K562 (cell line): Measurements from ENCODE around the gene IL17RA.

Source experiments
- ELK3 ChIP-seq: fragments of 450-650 bp; formaldehyde crosslinking; IDR thresholded peaks from 2 replicates; pipeline ENCODE4 v1.4.0; 2020; ENCODE audit warnings: mild to moderate bottlenecking
- HSF4 ChIP-seq: fragments of 250-450 bp; sonication (Bioruptor Pico); IDR thresholded peaks from 2 replicates; pipeline ENCODE4 v2.1.2; 2022; ENCODE audit warnings: mild to moderate bottlenecking, moderate library complexity, borderline replicate concordance
- KLF13 ChIP-seq: fragments of 450-650 bp; IDR thresholded peaks from 2 replicates; pipeline ENCODE4 v1.6.1; 2016; ENCODE audit warnings: missing genetic modification characterization, low read depth, mild to moderate bottlenecking, missing compliant biosample characterization, moderate library complexity, borderline replicate concordance
- SRF ChIP-seq, 2 experiments: fragments of 250-450, 450-650 bp in 1 of 2; sonication (Bioruptor Pico) in 1 of 2; sonication (generic) in 1 of 2; formaldehyde crosslinking; IDR thresholded peaks; 2 replicates each; pipeline versions ENCODE4 v1.5.0 to v1.5.1; 2020 to 2022; ENCODE audit warnings: mild to moderate bottlenecking in 1 of 2, missing genetic modification reagents in 1 of 2
- ZNF24 ChIP-seq: fragments of 450-650 bp; IDR thresholded peaks from 2 replicates; pipeline ENCODE4 v1.6.1; 2016
- ZNF766 ChIP-seq: fragments of 200-800 bp; sonication (Bioruptor generic); conservative IDR thresholded peaks from 2 replicates; pipeline ENCODE4 v1.6.1; 2016; ENCODE audit warnings: missing genetic modification characterization, missing compliant biosample characterization
- TF ChIP-seq, protein P1 (sequence below), 3 experiments: IDR thresholded peaks in 2 of 3; conservative IDR thresholded peaks in 1 of 3; 2 replicates each; pipeline ENCODE4 v1.5.1; 2011 to 2012; ENCODE audit warnings: low read length in 3 of 3, mild to moderate bottlenecking in 3 of 3, control low read depth in 2 of 3, improper control_type of control experiment in 1 of 3, inconsistent platforms in 1 of 3, low read depth in 1 of 3, mixed read lengths in 1 of 3, moderate library complexity in 1 of 3; ENCODE audit not compliant: insufficient read depth in 2 of 3

GRCh38 chr22:17107547-17107810 lies 22.7 kb downstream of the IL17RA start:
- no peak for TF ChIP-seq SRF (CRISPR knock-in tag; IDR thresholded peaks at IDR 0.05)
- no peak for TF ChIP-seq HSF4 (CRISPR knock-in tag)
- TF ChIP-seq, protein P1, sequence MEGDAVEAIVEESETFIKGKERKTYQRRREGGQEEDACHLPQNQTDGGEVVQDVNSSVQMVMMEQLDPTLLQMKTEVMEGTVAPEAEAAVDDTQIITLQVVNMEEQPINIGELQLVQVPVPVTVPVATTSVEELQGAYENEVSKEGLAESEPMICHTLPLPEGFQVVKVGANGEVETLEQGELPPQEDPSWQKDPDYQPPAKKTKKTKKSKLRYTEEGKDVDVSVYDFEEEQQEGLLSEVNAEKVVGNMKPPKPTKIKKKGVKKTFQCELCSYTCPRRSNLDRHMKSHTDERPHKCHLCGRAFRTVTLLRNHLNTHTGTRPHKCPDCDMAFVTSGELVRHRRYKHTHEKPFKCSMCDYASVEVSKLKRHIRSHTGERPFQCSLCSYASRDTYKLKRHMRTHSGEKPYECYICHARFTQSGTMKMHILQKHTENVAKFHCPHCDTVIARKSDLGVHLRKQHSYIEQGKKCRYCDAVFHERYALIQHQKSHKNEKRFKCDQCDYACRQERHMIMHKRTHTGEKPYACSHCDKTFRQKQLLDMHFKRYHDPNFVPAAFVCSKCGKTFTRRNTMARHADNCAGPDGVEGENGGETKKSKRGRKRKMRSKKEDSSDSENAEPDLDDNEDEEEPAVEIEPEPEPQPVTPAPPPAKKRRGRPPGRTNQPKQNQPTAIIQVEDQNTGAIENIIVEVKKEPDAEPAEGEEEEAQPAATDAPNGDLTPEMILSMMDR (IDR thresholded peaks at IDR 0.05 in 2 of 3, conservative IDR thresholded peaks at IDR 0.05 in 1 of 3; ENCODE audit: insufficient read depth in 2 of 3, low read depth in 1 of 3, low read length in 3 of 3), result no peak
- no peak for TF ChIP-seq ZNF766
- TF ChIP-seq ZNF24, result no peak
- no peak for TF ChIP-seq ELK3 (CRISPR knock-in tag)
- TF ChIP-seq KLF13 (tag), result no peak
